ENCODE data around the gene ZNF598. TPM values are rescaled to one million over a fixed set of nuclear protein-coding genes. Genes with fewer than 3 reads are reported as not detected.
A peak's percentile ranks its signal among the peaks of the same experiment; 100 is the strongest.

The ZNF598 gene
- total and polyA plus RNA-seq, 2 of the 13 experiments (the other 11 are each of a cell fraction or from before 2014, with no cell fraction given) = 13.5 to 14.2 TPM

DNA sequence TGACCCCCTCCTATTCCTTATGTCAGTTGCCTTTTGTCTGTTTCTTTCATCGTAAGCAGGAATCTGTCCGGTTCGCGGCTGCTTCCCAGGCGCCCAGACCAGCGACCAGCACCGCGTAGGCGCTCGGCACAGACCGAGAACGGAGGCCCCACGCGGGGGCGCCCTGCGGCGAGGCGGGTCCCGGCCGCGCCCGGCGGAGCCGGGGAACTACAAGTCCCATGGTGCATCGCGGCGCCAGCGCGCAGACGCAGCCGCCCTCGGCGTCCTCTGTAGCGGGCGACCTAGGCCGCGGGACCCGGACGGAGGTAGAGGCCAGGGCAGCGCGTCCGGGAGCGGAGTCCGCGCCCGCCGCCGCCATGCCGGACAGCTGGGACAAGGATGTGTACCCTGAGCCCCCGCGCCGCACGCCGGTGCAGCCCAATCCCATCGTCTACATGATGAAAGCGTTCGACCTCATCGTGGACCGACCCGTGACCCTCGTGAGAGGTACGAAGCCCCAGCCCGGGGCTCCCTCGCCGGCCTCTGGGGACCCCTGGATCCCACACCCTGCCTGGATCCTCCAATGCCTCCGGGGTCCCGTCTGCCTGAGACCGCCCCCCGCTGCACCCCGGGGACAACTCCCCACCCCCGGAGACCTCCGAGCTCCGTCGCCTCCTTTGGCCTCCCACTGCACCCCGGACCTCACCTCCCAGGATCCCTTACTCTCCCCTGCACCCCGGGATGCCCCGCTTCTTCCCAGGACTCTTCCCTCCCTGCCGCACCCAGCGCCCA is 50.2 kb downstream of the ZNF598 start, which contains the start of gene NDUFB10 (continued):
- TF ChIP-seq, protein P1, sequence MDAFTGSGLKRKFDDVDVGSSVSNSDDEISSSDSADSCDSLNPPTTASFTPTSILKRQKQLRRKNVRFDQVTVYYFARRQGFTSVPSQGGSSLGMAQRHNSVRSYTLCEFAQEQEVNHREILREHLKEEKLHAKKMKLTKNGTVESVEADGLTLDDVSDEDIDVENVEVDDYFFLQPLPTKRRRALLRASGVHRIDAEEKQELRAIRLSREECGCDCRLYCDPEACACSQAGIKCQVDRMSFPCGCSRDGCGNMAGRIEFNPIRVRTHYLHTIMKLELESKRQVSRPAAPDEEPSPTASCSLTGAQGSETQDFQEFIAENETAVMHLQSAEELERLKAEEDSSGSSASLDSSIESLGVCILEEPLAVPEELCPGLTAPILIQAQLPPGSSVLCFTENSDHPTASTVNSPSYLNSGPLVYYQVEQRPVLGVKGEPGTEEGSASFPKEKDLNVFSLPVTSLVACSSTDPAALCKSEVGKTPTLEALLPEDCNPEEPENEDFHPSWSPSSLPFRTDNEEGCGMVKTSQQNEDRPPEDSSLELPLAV (CRISPR knock-in tag; conservative IDR thresholded peaks at IDR 0.05; ENCODE audit: low read depth) = no peak
- TF ChIP-seq XBP1 (CRISPR knock-in tag; IDR thresholded peaks at IDR 0.05) = no peak
- TF ChIP-seq ZNF563 (CRISPR knock-in tag; IDR thresholded peaks at IDR 0.05) = peak; percentile 81; the same call in 1 of the 2 replicates
- TF ChIP-seq CREB1 (IDR thresholded peaks at IDR 0.05) = 0 out of 2 replicates have a peak, but pooled peaks have one; percentile 1
- TF ChIP-seq CREB1 (CRISPR knock-in tag; IDR thresholded peaks at IDR 0.05) = no peak
- TF ChIP-seq, protein P2, sequence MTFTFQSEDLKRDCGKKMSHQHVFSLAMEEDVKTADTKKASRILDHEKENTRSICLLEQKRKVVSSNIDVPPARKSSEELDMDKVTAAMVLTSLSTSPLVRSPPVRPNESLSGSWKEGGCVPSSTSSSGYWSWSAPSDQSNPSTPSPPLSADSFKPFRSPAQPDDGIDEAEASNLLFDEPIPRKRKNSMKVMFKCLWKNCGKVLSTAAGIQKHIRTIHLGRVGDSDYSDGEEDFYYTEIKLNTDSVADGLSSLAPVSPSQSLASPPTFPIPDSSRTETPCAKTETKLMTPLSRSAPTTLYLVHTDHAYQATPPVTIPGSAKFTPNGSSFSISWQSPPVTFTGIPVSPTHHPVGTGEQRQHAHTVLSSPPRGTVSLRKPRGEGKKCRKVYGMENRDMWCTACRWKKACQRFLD (CRISPR knock-in tag; IDR thresholded peaks at IDR 0.05; ENCODE audit: borderline replicate concordance) = 0 out of 2 replicates have a peak, but pooled peaks have one; percentile 36
- TF ChIP-seq TSC22D2 (CRISPR knock-in tag; IDR thresholded peaks at IDR 0.05; ENCODE audit: borderline replicate concordance) = peak; percentile 76; the same call in 1 of the 2 replicates
- TF ChIP-seq, protein P3, sequence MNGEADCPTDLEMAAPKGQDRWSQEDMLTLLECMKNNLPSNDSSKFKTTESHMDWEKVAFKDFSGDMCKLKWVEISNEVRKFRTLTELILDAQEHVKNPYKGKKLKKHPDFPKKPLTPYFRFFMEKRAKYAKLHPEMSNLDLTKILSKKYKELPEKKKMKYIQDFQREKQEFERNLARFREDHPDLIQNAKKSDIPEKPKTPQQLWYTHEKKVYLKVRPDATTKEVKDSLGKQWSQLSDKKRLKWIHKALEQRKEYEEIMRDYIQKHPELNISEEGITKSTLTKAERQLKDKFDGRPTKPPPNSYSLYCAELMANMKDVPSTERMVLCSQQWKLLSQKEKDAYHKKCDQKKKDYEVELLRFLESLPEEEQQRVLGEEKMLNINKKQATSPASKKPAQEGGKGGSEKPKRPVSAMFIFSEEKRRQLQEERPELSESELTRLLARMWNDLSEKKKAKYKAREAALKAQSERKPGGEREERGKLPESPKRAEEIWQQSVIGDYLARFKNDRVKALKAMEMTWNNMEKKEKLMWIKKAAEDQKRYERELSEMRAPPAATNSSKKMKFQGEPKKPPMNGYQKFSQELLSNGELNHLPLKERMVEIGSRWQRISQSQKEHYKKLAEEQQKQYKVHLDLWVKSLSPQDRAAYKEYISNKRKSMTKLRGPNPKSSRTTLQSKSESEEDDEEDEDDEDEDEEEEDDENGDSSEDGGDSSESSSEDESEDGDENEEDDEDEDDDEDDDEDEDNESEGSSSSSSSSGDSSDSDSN (CRISPR knock-in tag; IDR thresholded peaks at IDR 0.05) = peak; percentile 92

Measured in HepG2 (cell line).